ENCODE data around the gene CFAP97.
A peak's percentile ranks its signal among the peaks of the same experiment; 100 is the strongest.
"Not testable (repeated sequence)": the region's sequence is repeated elsewhere in the genome, so short reads cannot be mapped to it uniquely, and the experiment has no call there.

Gene CFAP97

DNA sequence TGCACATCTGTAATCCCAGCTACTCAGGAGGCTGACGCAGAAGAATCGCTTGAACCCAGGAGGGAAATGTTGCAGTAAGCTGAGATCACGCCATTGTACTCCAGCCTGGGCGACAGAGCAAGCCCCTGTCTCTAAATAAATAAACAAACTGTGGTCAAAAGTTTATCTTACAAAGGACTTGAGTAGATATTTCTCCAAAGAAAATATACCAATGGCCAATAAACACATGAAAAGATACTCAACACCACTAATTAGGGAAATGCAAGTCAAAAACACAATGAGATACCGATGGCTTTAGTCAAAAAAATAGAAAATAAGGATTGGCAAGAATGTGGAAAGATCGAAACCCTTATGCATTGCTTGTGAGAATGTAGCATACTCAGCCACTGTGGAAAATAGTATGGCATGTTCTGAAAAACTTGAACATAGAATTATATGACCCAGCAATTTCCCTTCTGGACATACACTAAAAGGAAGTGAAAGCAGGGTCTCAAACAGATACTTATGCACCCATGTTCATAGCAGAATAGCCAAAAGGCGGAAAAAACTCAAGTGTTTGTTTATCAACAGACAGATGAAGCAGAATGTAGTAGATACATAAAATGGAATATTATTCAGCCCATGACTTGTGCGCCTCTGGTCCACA lies 2.0 kb upstream of the CFAP97 start:
- H3K27ac ChIP-seq: peak overlapping the region; percentile 98
- TF ChIP-seq CTCF (conservative IDR thresholded peaks at IDR 0.05): no peak

DNA sequence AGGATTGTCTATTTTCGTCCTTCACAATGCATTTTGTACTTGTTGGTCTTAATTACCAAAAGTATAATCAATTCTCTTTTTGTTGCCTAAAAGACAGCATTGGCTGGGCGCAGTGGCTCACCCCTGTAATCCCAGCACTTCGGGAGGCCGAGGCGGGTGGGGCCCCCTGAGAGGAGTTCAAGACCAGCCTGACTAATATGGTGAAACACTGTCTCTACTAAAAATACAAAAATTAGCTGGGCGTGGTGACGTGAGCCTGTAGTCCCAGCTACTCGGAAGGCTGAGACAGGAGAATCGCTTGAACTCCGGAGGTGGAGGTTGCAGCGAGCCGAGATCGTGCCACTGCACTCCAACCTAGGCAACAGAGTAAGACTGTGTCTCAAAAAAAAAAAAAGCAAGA lies 1.3 kb upstream of the CFAP97 start:
- peak overlapping the region; percentile 98 for H3K27ac ChIP-seq

DNA sequence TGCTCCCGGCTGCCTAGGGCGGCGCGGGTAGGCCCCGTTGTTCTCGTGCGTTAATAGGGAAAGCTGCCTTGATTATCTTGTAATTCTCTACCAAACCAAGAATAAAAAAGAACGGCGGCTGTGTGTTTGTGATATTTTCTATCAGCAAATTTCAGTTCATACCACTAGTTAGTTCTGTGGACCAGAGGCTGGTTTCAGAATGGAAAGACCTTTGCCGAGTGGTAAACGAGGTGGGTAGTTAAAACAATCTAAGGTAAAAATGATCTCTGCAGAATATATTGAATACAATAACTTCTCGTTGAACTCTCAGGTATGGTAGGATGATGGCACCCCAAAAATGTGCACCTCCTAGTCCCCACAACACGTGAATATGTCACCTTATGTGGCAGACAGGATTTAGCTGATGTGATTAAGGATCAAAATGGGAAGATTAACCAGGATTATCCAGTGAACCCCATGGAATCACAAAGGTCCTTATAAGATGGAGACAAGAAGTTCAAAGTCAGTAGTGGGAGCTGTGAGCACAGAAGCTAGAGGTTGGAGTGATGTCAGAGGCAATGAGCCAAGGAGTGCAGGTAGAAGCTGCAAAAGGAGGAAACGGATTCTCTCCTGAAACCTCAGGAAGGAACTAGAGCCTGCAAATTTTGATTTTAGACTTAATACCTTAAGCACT lies 574 bp upstream of the CFAP97 start:
- no peak for TF ChIP-seq CTCF (conservative IDR thresholded peaks at IDR 0.05)
- peak overlapping the region; percentile 98 for H3K27ac ChIP-seq

DNA sequence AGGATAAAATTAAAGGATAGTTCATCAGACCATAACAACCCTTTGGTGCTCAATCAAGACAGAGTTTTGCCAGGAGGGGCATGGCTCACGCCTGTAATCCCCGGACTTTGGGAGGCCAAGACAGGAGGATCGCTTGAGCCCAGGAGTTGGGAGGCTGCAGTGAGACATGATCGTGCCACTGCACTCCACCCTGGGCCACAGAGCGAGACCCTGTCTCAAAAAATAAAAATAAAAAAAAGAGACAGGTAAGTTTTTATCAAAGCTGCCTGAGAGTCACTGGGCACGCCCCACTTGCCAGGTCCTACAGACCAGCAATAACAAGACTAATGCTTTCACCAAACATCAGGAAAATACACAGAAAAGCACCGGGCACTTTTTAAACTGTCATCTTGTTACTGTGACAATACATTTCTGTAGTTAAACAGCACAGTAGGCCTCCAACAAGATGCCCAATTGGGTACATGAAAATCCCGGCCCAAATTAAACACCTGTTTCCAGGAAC lies 765 bp downstream of the CFAP97 start:
- H3K27ac ChIP-seq: peak overlapping the region; percentile 98
- TF ChIP-seq CTCF (conservative IDR thresholded peaks at IDR 0.05): no peak

GRCh38 chr4:185201977-185202962 lies 1.5 kb downstream of the CFAP97 start:
- H3K27ac ChIP-seq: peak overlapping the region; percentile 98
- no peak for TF ChIP-seq CTCF (conservative IDR thresholded peaks at IDR 0.05)

- not testable (repeated sequence) for H3K27ac ChIP-seq
Observed at GRCh38 chr4:185198189-185198588, 5.6 kb downstream of the CFAP97 start.

- no peak for TF ChIP-seq CTCF (conservative IDR thresholded peaks at IDR 0.05)
Observed at GRCh38 chr4:185196437-185196836, 7.4 kb downstream of the CFAP97 start.

More at GRCh38 chr4:185196437-185196836, 7.4 kb downstream of the CFAP97 start:
- peak overlapping the region; percentile 30 for H3K27ac ChIP-seq
